Tibial nerve (tissue), 4 donors: Measurements from ENCODE around the gene IL1R1.

Experiments used
- CTCF ChIP-seq, 5 experiments: fragments of 200-600 bp in 3 of 5; fragments of 450-650 bp in 2 of 5; sonication (generic) in 3 of 5; IDR thresholded peaks; one replicate each; pipeline ENCODE4 v1.5.1; 2016 to 2019; ENCODE audit warnings: antibody characterized with exemption in 5 of 5, mild to moderate bottlenecking in 3 of 5, moderate library complexity in 2 of 5
- EP300 ChIP-seq, 2 donors: sonication (generic); formaldehyde crosslinking; IDR thresholded peaks; one replicate each; pipeline ENCODE4 v1.6.1; 2017; ENCODE audit warnings: antibody characterized with exemption in 2 of 2, mild to moderate bottlenecking in 1 of 2

- no peak for TF ChIP-seq CTCF (IDR thresholded peaks at IDR 0.05)
- TF ChIP-seq EP300 (IDR thresholded peaks at IDR 0.05) = no peak
Measured at GRCh38 chr2:102158011-102158755, 15.6 kb downstream of the IL1R1 start.
